SU-DHL-6 (cell line): ENCODE data around the gene NOTCH3.

ENCODE experiments used
- H2AFZ ChIP-seq: fragments of 200-600 bp; sonication (generic); 2 replicates; pipeline ENCODE4 v1.6.1; 2014; ENCODE audit warnings: low read depth, mild to moderate bottlenecking, moderate library complexity, mixed read lengths, antibody characterized with exemption, low read length; ENCODE audit not compliant: severe bottlenecking
- H3F3A ChIP-seq: fragments of 200-600 bp; shearing (Covaris generic); 2 replicates; pipeline ENCODE4 v1.6.0; 2016; ENCODE audit warnings: antibody characterized with exemption, mild to moderate bottlenecking; ENCODE audit not compliant: insufficient read depth
- H3K27ac ChIP-seq: fragments of 200-600 bp; sonication (generic); 2 replicates; pipeline ENCODE4 v1.5.1; 2016; ENCODE audit warnings: low read depth, mild to moderate bottlenecking, low read length, moderate library complexity, mixed read lengths
- H3K27me3 ChIP-seq: fragments of 200-600 bp; sonication (generic), shearing (Covaris generic); 2 replicates; pipeline ENCODE4 v1.6.0; 2014; ENCODE audit warnings: mild to moderate bottlenecking, low read length
- H3K36me3 ChIP-seq: fragments of 200-600 bp; sonication (generic); 2 replicates; pipeline ENCODE4 v1.6.1; 2014; ENCODE audit warnings: mild to moderate bottlenecking, low read length, mixed read lengths
- H3K4me2 ChIP-seq: fragments of 300-600, 200-600 bp; shearing (Covaris generic), sonication (generic); 2 replicates; pipeline ENCODE4 v1.6.0; 2014; ENCODE audit warnings: low read length, low read depth, mild to moderate bottlenecking; ENCODE audit not compliant: poor library complexity, severe bottlenecking
- H3K4me3 ChIP-seq: fragments of 200-600 bp; sonication (generic); 2 replicates; pipeline ENCODE4 v1.5.1; 2014; ENCODE audit warnings: antibody characterized with exemption, low read length, mild to moderate bottlenecking, mixed read lengths; ENCODE audit not compliant: insufficient read depth, poor library complexity, severe bottlenecking
- H3K79me2 ChIP-seq: fragments of 200-600 bp; sonication (generic); 2 replicates; pipeline ENCODE4 v1.6.1; 2014; ENCODE audit warnings: mild to moderate bottlenecking, low read length, moderate library complexity; ENCODE audit not compliant: insufficient read depth
- H3K9ac ChIP-seq: fragments of 200-600 bp; sonication (generic); 2 replicates; pipeline ENCODE4 v1.7.0; 2014; ENCODE audit warnings: mild to moderate bottlenecking, low read length
- H3K9me2 ChIP-seq: fragments of 200-600 bp; sonication (generic); replicated peaks from 2 replicates; pipeline ENCODE4 v1.6.1; 2014; ENCODE audit warnings: low read length; ENCODE audit not compliant: insufficient read depth
- H3K9me3 ChIP-seq: fragments of 200-600 bp; sonication (generic); 2 replicates; pipeline ENCODE4 v1.6.1; 2014; ENCODE audit warnings: low read length, mixed read lengths; ENCODE audit not compliant: insufficient read depth
- H4K20me1 ChIP-seq: fragments of 200-600 bp; sonication (generic); 2 replicates; pipeline ENCODE4 v1.6.1; 2014; ENCODE audit warnings: low read depth, mild to moderate bottlenecking, antibody characterized with exemption, low read length, moderate library complexity, mixed read lengths
- EZH2phosphoT487 ChIP-seq: fragments of 200-600 bp; sonication (generic), shearing (Covaris generic); conservative IDR thresholded peaks from 2 replicates; pipeline ENCODE4 v1.6.1; 2018; ENCODE audit warnings: mild to moderate bottlenecking, antibody characterized with exemption, low read length, moderate library complexity, mixed read lengths
- TF ChIP-seq, protein P1 (sequence below): fragments of 200-600 bp; sonication (generic); IDR thresholded peaks from one replicate; pipeline ENCODE4 v1.5.1; 2017; ENCODE audit warnings: antibody characterized with exemption, mild to moderate bottlenecking, low read length, moderate library complexity; ENCODE audit not compliant: insufficient read depth, poor library complexity, severe bottlenecking

The NOTCH3 gene

DNA sequence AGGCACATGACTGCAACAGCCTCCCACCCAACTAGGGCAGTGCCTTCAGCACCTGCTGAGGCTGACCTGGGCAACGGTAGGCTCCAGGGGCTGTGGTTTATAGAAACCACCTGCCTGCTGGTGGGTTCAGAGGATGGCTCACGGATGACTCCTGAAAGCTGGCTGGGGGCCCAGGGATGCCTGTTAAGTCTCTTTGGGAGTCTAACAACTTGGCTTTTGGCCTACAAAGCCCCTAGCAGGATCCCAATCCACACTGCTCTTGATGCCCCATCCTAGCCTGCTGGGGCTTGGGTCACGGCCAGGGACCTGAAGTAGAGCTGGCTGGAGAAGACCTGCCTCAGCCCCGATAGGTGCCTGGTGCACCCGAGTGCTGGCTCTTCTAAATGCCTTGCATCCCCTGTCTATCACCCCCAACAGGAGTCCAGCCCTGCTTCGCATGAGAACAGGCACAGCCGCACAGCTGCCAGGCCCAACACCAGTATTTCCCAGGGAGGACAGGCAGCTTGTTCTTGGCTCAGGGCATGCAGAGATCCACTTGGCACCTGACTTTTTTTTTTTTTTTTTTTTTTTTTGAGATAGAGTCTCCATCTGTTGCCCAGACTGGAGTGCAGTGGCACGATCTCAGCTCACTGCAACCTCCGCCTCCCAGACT, 40.6 kb upstream of the NOTCH3 start:
- Histone ChIP-seq H3K4me3 (no peak overlapping the region), H2AFZ (no peak overlapping the region), H4K20me1 (no peaks in the 10 kb centered on the region), H3K4me2 (no peak overlapping the region), H3F3A (no peaks in the 10 kb centered on the region), H3K9me3 (no peaks in the 10 kb centered on the region), H3K27ac (no peak overlapping the region), H3K36me3 (no peaks in the 10 kb centered on the region), H3K9me2 (no peaks in the 10 kb centered on the region), H3K9ac (no peak overlapping the region), H3K79me2 (no peaks in the 10 kb centered on the region), H3K27me3 (no peaks in the 10 kb centered on the region)
- TF ChIP-seq, protein P1, sequence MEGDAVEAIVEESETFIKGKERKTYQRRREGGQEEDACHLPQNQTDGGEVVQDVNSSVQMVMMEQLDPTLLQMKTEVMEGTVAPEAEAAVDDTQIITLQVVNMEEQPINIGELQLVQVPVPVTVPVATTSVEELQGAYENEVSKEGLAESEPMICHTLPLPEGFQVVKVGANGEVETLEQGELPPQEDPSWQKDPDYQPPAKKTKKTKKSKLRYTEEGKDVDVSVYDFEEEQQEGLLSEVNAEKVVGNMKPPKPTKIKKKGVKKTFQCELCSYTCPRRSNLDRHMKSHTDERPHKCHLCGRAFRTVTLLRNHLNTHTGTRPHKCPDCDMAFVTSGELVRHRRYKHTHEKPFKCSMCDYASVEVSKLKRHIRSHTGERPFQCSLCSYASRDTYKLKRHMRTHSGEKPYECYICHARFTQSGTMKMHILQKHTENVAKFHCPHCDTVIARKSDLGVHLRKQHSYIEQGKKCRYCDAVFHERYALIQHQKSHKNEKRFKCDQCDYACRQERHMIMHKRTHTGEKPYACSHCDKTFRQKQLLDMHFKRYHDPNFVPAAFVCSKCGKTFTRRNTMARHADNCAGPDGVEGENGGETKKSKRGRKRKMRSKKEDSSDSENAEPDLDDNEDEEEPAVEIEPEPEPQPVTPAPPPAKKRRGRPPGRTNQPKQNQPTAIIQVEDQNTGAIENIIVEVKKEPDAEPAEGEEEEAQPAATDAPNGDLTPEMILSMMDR: no peak
- TF ChIP-seq EZH2phosphoT487: no peak

DNA sequence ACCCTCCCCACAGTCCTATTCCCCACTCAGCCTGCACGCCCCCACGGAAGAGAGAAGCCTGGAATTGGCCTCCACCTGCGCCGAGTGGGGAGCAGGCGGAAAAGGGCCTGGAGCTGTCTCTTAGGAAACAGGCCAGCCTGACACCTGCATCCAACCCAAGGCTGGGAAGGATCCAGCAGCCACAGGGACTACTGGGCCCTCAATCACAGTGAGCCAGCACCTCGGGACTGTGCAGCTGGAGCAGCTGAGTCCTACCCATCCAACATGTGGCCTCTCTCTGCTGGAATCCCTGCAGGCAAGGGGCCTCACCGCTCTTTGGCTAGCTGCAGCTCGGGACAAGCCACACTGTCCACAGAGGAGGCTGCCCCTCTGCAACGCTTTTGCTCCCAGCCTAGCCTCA, 39.7 kb upstream of the NOTCH3 start:
- no peaks in the 10 kb centered on the region for H3F3A ChIP-seq
- no peaks in the 10 kb centered on the region for H3K9me3 ChIP-seq
- no peak overlapping the region for H3K4me2 ChIP-seq
- no peaks in the 10 kb centered on the region for H3K79me2 ChIP-seq
- TF ChIP-seq, protein P1: no peak
- TF ChIP-seq EZH2phosphoT487: no peak
- no peak overlapping the region for H3K27ac ChIP-seq
- peaks cover 2% of the 10 kb centered on the region; the same call in 1 of the 2 replicates for H3K36me3 ChIP-seq
- H3K9me2 ChIP-seq: no peaks in the 10 kb centered on the region
- H4K20me1 ChIP-seq: no peaks in the 10 kb centered on the region
- no peak overlapping the region for H3K9ac ChIP-seq
- H3K4me3 ChIP-seq: no peak overlapping the region
- H2AFZ ChIP-seq: no peak overlapping the region
- H3K27me3 ChIP-seq: no peaks in the 10 kb centered on the region

DNA sequence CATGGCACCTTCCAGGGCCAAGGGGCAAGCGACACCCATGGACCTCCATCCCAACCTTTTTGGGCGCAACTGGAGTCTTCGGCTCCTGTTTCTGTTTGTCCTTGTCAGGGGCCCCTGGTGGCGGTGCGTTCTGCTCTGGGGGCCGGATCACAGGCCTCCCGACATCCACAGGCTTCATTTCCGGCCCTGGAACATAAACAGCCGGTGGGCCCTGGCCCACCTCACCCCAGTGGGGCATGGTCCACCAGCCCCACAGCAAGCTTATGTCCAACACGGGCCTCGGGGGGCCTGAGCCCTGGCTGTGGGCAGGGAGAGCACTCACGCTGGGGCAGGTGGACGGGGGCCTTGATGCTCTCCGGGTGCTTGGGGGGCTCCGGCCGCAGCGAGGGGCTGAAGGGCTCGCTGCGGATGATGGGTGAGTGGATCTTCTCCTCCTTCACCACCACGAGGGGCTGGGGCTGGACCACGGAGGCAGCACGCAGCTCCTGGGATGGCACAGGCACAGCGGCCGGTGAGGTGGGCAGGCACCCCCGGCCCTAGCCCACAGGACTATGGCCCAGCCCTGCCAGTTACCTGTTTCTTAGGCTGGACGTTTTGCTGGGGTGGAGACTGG, 38.6 kb upstream of the NOTCH3 start:
- Histone ChIP-seq H3K4me3 (no peak overlapping the region), H3K36me3 (peaks cover 4% of the 10 kb centered on the region; the same call in 1 of the 2 replicates), H3K9me2 (no peaks in the 10 kb centered on the region), H3K79me2 (no peaks in the 10 kb centered on the region), H3K9me3 (no peaks in the 10 kb centered on the region), H4K20me1 (no peaks in the 10 kb centered on the region), H3K9ac (no peak overlapping the region), H3K4me2 (no peak overlapping the region), H3K27me3 (no peaks in the 10 kb centered on the region), H3K27ac (no peak overlapping the region), H2AFZ (no peak overlapping the region), H3F3A (peaks cover 6% of the 10 kb centered on the region; the same call in 1 of the 2 replicates)
- TF ChIP-seq, protein P1: no peak
